Subcutaneous adipose tissue (tissue), 4 donors: ENCODE measurements around the gene RELL1. TPM values are rescaled to one million over a fixed set of nuclear protein-coding genes. Genes with fewer than 3 reads are reported as not detected.

Experiments
- CTCF ChIP-seq: fragments of 450-650 bp; IDR thresholded peaks from one replicate; pipeline ENCODE4 v1.5.1; 2016; ENCODE audit warnings: low read depth, mild to moderate bottlenecking, control low read depth, antibody characterized with exemption, moderate library complexity
- total RNA-seq, 4 donors: library from RNA; depleted of rRNA; stranded (reverse); fragments of >200 nt; gene quantifications; one replicate each; pipeline ENCODE4 v1.1.0, GENCODE V29; 2016

Gene RELL1
- total RNA-seq, 4 donors from 2014 or later, result 56.7 to 124 (median 74.5) TPM

GRCh38 chr4:37586194-37586593 lies 100.0 kb downstream of the RELL1 start:
- TF ChIP-seq CTCF, result no peak

DNA sequence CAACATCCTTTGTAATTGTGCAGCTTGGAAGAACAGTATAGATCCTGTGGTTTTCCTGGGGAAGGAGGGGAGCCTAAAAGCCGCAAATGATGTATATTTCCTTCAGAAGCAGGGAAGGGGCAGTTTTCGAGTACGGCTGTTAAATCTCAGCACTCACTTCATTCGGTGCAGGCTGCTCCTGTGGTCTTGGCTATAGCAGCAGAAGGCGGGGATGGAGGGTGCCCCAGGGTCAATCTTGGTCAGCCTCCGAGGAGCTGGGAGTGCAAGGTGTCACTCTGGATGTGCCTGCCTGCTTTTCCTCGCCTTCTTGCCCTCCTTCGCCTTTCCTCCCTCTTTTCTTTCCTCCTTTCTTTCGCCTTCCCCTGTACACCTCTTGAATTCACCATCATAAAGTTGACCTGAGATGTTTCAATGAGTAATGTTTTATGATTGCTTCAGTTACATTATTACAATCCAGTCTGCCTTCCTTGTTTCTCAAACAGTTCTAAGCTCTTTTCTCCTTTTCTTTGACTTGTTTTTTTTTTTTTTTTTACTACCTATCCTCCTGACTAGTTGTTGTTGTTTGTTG lies 101.6 kb downstream of the RELL1 start:
- no peak for TF ChIP-seq CTCF

DNA sequence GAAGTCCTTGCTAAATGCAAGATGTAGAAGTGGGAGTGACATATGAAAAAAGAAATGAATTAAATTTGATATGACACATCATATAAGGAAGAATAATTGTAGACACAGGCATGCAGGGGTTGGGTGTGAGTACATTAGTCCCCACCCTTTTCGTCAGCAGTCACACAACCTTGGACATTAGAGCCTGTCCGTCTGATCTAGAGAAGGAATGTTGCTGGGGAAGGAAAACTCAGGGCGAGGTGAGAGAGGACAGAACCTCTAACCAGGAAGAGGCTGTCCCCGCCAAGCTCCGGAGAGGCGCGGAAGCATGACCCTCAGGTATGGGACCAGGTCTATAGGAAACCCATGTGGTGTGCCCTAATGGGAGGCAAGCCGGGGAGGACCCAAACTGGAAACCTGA lies 102.1 kb downstream of the RELL1 start:
- no peak for TF ChIP-seq CTCF

- TF ChIP-seq CTCF, result no peak
Measured at GRCh38 chr4:37573566-37573965, 112.6 kb downstream of the RELL1 start.

- no peak for TF ChIP-seq CTCF
Measured at GRCh38 chr4:37568489-37568888, 117.7 kb downstream of the RELL1 start.

DNA sequence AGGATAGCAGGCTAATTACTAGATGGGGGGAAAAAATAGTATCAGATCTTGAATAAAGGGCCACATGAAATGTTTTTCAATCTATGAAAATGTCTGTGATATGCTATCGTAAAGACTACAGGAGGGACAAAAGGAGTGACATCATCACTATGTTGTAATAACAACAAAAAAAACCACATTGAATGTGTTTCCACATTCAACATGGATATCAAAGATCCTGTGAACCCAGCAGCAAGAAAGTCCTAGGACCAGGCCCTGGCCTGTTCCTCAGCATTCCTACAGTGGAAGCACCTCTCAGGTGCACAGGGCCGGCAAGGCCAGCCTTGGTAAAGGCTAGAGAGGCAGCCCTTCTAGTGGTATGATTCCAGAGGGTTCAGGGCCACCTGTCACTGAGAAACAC lies 118.3 kb downstream of the RELL1 start:
- TF ChIP-seq CTCF, result no peak

DNA sequence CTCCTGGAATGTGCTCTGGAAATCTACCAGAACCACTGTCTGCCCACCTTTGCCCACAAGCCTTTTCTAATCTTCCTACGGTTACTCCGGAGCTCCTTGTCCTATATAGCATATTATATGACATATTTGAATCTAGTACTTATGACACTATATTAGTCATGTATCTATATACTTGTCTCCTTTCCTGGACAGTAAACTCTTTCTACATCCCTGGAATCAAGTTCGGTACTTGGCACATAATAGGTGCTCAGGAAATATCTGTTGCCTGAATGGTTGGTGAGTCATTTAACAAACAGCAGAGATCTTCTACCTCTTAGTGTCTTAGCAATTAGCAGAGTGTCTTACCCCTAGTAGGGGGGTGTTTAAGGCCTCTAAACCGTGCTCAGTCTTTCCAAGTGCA lies 123.6 kb downstream of the RELL1 start:
- no peak for TF ChIP-seq CTCF

DNA sequence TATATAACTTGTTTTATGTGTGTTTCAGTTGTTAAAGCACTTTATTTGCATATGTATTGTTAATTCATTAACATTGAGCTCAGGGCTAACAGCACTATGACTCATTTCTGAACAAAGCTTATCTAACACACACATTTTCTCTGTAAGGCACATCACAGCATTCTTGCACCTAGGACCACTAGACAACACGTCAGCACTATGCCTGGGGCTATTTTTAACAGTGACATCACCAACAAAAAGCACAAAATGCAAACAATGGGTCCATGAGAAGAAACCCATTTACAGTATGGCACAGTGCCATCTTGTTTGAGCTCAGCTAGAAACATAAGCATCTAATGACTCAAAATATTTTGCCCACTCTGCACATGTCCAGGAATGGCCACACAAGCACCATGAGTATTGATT lies 124.4 kb downstream of the RELL1 start:
- TF ChIP-seq CTCF, result no peak
